CD4-positive, alpha-beta T cell treated with Interferon gamma for 1 hour (primary cell): ENCODE data around the gene NCOA5.

Experiments used
- DNase-seq: peaks from one replicate; pipeline ENCODE4 v3.0.0-alpha.2; 2020

NCOA5 gene

GRCh38 chr20:46034039-46034438, 55.7 kb downstream of the NCOA5 start:
- DNase-seq: no peak

DNA sequence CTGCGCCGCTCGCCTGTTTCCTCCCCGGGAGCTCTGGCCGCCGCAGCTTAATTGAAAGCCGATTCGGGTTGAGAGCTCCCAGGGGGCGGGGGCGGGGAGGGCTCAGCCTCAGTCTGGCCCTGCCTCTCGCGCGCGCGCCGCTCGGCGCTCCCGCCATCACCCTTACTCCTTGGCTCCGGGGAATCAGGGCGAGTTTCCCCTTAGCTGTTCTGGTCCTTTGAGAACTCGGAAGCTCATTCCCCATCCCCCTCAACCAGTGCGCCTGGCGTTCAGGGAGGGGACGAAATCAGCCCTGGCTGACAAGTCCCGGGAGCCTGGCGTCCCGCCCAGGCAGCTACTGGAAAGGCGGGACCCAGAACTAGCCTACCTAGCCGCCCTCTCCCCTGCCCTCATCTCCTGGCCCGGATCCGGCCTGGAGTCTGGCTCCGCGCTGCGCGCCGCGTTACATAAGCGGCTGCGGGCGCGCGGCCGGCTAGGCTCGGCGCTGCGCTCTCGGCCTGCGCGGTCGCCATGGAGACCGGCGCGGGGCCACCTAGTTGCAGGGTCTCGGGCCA, 58.0 kb downstream of the NCOA5 start:
- no peak for DNase-seq

GRCh38 chr20:46031014-46031569, 58.7 kb downstream of the NCOA5 start:
- DNase-seq: no peak

GRCh38 chr20:46030284-46031013, 59.3 kb downstream of the NCOA5 start:
- no peak for DNase-seq

GRCh38 chr20:46028772-46029371, 60.9 kb downstream of the NCOA5 start, which contains the start of gene SLC12A5:
Gene SLC12A5, plus strand, starts transcription at chr20:46029215. Its CDS starts 130 bp downstream, at chr20:46029345.
- no peak for DNase-seq

DNA sequence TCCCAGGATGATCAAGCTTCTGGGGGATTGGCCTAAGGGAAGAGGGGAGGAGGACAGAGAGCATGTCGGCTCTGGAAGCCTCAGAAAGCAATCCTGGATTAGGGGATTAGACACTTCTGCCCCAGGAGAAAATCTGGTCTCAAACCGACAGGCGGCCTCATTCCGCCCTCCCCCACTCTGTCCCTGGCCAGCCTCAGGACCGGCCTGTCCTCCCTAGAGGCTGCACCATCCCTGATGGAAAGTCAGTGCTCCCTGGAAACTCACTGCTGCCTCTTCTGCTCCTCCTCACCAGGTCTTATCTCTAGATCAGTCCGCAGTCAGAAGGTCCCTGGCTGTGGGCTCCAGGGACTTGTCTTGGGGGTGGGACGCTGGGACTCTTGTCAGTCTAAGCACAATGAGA, 61.7 kb downstream of the NCOA5 start:
- no peak for DNase-seq

DNA sequence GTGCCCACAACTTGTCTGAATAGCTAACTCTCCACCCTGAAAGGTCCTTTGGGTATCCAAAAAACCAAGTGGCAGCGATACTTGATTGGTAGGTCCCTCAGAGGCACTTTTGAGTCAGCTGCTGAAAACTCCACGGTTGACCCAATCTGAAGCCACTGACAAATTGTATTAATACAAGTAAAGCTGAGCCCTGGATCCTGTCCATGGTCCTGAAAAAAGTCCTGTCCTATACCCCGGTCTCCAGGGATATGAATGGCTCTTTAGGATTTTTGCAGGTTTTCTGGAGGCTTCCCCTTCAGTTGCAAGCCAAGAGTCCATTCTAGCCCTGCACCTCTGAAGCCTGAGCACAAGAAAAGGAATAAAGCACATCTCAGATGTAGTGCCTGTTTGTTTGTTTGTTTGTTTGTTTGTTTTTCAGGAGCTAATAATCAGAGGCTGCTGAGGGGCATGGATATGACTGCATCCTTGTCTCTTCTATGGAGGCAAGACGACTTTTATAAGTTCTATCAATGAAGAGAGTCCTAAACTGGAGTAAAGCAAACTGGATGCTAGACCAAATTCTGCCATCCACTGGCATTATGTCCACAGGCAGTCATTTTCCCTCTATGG, 62.4 kb downstream of the NCOA5 start:
- no peak for DNase-seq

DNA sequence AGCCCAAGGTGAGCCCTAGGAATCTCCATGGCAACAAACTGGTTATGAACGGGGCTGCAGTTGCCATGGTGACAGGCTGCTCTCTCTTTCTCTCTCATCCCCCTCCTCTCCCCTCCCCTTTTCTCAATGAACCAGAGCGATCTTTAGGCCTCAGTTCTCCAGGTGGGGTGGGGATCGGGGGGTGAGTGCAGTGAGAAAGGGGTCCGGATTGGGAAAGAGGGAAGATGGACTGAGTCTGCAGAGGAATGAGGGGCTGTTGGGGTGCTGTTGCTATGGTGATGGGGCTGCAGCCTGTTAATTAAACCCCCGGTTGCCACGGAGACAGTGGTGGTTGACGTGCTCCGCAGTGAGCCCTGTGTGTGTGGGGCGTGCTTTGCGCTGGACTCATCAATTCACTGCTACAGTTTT, 64.4 kb downstream of the NCOA5 start:
- no peak for DNase-seq

- no peak for DNase-seq
Observed at GRCh38 chr20:46023999-46024398, 65.8 kb downstream of the NCOA5 start.

- DNase-seq: no peak
Observed at GRCh38 chr20:46023148-46023484, 66.6 kb downstream of the NCOA5 start.

DNA sequence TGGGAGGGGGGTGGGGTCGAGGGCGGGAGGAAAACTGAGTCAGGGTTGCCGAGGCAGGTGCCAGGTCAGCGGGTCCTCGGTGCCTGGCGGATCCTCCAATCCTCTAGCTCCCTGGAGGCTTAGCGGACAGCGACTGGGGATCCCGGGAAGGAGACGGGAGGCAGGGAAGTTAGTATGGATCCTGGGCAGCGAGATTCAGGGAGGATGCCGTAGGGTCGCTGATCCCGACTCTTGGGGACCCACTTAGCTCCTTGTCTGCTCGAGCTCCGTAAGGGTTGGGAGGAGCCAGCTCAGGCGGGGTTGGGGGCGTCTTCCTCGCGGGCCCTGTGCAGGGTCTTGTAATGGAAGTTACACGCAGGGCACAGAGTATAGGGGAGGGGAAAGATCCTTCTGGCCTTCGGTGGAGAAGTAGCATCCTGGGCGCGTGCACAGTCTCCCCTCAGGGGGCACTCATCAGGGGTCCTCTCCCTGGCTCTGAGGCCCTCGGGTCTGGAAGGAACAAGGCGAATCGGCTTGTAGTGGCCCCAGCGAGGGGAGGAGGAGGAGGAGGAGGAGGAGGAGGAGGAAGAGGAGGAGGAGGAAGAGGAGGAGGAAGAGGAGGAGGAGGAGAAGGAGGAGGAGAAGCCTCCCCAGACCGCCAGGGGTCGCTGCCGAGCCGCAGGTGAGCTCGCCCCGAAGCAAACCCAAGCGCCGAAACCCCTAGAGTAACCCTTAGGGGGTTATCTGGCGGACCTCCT, 67.2 kb downstream of the NCOA5 start:
- DNase-seq: peak; percentile 70

- peak; percentile 29 for DNase-seq
Observed at GRCh38 chr20:46021361-46022359, 68.1 kb downstream of the NCOA5 start.

DNA sequence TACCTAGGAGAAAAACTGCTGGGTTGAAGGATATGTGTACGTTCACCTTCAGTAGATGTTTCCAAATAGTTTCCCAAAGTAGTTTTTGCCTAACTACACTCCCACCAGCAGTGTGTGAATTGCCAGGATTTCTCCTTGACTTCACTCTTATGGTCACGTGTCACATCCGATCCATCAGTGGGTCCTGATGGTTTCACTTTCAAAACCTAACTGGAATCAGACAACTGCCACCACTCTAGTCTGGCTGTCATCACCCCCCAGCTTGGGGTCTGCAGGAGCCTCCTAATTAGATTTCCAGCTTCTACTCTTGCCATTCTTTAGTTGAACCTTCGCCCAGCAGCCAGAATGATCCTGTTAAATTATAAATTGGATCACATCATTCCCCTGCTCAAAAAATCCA, 69.2 kb downstream of the NCOA5 start:
- DNase-seq: no peak

- DNase-seq: no peak
Observed at GRCh38 chr20:46018611-46019010, 71.2 kb downstream of the NCOA5 start.

DNA sequence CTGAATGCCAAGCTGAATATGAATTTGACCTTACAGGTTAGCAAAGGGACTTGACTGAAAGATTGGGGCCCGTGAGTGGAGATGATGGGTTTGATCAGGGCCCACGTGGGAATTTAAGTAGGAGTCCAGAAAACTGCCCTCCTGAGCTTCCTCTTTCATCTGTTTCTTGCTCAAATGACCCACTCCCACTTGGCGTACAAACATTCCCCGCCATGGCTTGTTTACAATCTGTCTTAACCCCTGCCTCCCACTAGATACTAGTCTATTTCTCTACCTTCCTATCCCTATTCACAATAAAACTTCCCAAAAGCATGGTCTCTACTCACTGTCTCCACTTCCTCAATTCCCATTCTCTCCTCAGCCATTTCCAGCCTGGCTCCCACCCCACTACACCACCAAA, 71.7 kb downstream of the NCOA5 start:
- DNase-seq: no peak

GRCh38 chr20:46017272-46017671, 72.5 kb downstream of the NCOA5 start:
- no peak for DNase-seq

GRCh38 chr20:46014517-46015396, 75.0 kb downstream of the NCOA5 start:
- no peak for DNase-seq

DNA sequence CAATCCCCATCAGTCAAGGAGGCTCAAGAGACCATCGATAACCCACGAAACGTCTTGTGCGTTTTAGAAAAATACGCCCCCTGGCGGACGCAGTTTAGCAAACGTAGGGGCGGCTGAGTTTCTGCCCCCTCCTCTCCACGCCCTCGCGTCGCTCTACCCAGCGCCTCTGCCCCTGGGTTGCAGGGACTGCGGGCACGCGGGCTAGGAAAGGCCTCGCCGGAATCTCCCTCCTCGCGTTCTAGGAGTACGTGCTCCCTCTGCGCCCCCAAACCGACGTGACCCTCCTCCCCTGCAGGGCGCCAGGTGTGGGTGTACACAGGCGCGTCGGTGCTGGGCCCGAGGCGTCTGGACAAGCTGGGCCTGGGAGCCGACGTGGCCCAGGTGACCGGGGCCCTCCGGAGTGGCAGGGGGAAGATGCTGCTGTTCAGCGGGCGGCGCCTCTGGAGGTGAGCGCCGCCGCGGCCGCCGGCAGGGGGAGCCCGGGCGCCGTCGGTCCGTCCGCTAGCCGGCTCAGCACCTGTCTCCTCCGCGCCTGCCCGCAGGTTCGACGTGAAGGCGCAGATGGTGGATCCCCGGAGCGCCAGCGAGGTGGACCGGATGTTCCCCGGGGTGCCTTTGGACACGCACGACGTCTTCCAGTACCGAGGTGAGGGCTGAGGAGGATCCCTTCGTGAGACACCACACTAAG, 75.8 kb downstream of the NCOA5 start:
- DNase-seq: peak; percentile 71

DNA sequence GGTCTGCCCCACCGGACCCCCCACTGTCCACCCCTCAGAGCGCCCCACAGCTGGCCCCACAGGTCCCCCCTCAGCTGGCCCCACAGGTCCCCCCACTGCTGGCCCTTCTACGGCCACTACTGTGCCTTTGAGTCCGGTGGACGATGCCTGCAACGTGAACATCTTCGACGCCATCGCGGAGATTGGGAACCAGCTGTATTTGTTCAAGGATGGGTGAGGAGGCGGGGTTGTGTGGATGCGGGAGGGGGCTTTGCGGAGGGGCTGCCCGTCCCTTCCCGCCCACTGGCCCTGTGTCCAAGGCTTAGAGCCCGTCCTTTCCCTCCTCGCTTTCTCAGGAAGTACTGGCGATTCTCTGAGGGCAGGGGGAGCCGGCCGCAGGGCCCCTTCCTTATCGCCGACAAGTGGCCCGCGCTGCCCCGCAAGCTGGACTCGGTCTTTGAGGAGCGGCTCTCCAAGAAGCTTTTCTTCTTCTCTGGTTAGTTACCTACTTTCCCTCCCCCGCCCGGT, 76.4 kb downstream of the NCOA5 start:
- DNase-seq: no peak

GRCh38 chr20:46012921-46013320, 76.8 kb downstream of the NCOA5 start:
- DNase-seq: no peak
